ENCODE measurements around the gene MYH16.
"Not testable (repeated sequence)": the region's sequence is repeated elsewhere in the genome, so short reads cannot be mapped to it uniquely, and the experiment has no call there.

Gene MYH16

DNA sequence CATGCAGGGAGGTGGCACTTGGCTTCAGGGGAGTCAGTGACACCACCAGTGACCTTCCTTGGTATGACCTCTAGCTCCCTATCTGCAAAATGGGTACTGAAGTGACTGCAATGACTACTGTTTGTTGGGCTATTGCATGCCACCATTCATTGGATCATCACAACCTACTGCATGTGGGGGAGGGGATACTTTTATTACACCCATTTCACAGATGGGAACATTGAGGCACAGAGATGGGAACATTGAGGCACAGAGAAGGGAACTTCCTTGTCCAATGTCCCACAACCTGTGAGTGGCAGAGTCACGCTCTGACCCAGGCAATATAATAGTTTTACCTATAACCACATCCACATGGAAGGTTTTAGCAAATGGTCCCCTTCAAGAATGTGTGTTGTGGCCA lies 12.2 kb upstream of the MYH16 start:
- no peak for DNase-seq

DNA sequence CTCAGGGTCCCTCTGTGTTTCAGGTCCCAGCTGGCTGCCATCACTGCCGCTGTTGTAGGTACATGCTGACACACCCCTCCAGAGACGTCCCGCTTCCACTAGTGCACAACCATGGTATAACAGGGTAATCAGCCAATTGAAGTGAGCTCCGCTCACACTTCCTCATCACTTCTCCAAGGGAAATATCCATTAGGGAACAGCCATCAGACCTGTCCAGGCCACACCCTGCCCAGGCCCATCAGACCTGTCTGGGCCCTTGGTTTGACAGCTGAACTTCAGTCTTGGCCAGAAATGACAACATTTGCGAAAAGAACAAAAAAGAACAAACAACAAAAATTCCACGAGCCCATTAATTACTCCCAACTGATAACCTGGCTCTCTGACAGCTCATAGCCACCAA lies 11.0 kb upstream of the MYH16 start:
- DNase-seq = no peak

DNA sequence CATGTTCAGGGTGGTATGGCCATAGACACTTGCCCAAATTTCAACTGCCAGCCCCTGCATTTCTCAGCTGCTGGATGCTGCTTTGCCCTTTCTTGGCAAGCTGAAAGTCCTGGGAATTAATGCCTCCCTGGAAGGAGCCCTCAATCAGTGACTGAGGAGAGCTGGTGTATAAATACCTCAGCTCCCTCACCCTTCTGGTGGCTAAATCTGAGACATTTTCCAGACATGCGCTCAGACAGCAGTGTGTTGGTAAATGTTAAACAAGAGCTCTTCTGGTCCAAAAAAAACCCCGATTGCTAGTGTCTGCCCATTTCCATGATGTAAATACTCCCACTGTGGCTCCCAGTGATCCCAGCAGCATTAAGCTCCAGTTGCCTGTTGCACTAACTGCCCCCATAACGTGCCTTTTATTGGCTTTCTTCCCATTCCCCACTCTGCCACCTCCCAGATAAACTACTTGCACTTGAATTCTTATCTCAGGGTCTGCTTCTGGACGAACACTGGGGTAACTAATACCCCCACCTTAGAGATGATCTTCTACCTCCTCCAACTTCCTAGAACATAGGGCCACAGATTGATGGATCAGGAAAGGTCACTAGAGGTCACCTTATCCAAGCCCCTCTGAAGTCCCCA lies 6.7 kb upstream of the MYH16 start:
- no peak for DNase-seq

DNA sequence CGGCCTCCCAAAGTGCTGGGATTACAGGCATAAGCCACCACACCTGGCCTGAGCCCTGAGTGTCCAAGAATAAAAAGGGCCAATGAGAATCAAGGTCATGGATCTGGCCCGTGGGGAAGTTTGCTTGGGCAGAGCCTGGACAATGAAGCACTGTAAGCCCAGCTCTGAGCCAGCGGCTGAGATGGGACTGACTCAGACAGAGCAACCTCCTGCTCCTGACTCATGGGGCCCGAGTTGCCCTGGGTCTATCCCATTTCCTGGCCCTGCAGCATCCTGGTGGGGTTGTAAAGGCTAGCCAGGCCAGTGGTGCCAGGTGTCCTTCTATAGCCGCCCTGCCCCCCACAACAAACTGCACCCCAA lies 5.2 kb upstream of the MYH16 start:
- DNase-seq = no peak

DNA sequence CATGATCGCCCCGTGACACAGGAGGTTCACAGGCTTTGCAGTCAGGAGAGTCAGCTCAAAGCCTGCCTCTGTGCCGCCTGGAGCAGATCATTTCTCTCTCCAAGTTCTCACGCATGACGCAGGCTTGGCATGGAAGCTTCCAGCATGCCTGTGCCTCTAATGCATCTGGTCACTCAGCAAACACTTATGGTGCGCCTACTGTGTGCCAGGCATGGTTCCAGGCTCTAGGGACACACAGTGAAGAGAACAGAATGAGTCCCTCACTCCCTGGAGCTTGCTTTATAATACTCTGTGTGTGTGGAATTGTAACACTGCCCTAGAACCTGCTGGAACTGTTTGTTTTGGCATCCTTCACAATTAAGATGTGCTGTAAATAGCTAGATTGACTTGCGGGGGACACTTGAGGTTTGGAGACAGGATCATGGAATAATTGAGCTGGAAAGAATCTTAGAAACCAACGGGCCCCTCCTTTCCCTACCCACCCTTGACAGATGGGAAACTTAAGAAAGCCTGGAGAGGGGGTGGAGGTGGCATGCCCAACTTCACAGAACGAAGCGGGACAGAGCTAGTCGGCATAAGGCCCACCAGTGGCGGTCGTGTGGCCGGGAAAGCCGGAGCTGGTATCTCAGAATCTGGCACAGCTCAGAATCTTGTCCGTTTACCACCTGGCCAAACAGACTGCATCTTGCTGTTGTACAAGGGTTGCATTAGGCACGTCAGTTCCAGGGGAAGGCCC lies 4.6 kb upstream of the MYH16 start:
- no peak for DNase-seq

DNA sequence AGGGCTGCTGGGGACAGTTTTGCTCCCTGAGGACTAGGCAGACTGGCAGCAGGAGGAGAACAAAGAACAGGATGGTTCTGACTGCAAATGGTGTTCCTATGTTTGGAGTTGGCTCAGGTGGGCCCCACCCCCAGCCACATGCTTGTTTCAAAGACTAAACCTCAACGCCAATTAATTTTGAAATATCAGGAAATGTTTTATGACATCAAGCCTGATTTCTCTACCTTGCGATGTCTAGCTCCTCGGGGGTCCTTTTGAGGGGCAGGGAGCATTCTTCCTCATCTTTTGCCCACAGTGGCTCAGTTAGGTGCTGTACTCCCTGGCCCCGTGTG lies 4.1 kb upstream of the MYH16 start:
- no peak for DNase-seq

DNA sequence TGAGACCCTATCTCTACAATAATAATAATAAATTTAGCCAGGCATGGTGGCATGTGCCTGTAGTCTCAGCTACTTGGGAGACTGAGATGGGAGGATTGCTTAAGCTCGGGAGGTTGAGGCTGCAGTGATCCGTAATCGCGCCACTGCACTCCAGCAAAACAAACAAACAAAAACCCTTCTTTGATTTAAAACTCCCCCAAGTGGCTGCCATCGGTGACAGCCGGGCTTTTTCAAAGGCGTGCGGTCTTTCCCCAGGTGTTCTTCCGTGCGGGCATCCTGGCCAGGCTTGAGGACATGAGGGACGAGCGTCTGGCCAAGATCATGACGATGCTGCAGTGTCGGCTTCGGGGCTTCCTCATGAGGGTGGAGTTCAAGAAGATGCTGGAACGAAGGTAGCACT lies 1.9 kb upstream of the MYH16 start:
- no peak for DNase-seq

DNA sequence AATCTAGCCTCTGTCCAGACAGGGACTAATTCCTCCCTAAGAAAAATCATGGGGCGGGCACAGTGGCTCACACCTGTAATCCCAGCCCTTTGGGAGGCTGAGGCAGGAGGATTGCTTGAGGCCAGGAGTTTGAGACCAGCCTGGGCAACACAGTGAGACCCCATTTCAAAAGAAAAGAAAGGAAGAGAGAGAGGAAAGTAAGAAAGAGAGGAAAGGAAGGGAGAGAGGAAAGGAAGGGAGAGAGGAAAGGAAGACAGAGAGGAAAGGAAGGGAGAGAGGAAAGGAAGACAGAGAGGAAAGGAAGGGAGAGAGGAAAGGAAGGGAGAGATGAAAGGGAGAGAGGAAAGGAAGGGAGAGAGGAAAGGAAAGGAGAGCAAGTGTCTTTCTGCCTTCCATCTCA lies 922 bp downstream of the MYH16 start:
- DNase-seq = not testable (repeated sequence)

DNA sequence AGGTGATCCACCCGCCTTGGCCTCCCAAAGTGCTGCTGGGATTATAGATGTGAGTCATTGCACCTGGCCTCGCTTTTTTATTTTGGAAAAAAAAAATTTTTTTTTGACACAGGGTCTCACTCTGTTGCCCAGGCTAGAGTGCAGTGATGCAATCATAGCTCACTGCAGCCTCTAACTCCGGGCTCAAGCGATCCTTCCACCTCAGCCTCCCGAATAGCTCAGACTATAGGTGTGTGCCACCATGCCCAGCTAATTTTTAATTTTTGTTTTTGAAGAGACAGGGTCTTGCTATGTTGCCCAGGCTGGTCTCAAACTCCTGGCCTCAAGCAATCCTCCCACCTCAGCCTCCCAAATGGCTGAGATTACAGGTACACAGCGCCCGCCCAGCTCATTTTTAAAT lies 2.3 kb downstream of the MYH16 start:
- DNase-seq = not testable (repeated sequence)

DNA sequence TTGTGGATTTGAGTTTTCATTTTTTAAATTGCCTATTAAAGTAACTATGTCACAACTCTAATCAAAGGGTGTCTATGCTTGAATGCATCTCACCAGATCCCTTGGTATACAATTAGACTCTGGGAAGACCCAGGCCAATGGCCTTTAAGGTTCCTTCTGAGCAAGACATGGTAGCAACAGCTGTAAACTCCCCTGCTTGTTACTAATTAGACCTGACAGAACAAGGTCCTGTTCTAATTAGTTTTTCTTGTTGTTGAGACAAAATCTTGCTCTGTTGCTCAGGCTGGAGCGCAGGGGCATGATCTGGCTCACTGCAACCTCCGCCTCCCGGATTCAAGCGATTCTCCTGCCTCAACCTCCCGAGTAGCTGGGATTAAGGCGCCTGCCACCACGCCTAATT lies 2.9 kb downstream of the MYH16 start:
- DNase-seq = no peak

DNA sequence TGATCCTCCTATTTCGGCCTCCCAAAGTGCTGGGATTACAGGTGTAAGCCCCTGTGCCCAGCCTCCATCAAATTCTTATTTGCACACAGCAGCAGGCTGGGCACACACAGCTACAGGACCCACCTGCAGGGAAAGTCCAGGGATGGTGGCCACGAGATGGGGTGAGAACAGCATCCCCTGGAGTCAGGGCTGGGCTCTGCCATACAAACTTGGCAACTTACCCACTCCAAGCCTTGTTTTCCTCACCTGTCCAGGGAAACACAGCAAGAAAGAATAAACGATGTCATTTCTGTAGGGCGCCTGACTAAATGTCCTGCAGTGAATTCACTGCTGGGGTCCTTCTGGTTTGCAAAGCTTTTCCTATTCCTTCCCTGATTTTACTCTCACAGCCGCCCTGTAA lies 5.5 kb downstream of the MYH16 start:
- DNase-seq = no peak

DNA sequence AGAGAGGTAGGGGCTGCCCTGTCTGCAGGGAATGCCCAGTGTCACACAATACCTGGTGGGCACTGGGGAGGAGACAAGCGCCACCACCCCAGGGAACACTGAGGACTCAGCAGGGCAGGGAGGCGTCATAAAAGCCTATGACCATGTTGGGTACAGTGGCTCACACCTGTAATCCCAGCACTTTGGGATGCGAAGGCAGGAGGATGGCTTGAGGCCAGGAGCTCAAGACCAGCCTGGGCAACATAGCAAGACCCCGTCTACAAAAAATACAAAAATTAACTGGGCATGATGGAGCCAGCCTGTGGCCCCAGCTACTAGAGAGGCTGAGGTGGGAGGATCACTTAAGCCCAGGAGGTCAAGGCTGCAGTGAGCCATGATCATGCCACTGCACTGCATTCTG lies 11.5 kb downstream of the MYH16 start:
- DNase-seq = not testable (repeated sequence)

DNA sequence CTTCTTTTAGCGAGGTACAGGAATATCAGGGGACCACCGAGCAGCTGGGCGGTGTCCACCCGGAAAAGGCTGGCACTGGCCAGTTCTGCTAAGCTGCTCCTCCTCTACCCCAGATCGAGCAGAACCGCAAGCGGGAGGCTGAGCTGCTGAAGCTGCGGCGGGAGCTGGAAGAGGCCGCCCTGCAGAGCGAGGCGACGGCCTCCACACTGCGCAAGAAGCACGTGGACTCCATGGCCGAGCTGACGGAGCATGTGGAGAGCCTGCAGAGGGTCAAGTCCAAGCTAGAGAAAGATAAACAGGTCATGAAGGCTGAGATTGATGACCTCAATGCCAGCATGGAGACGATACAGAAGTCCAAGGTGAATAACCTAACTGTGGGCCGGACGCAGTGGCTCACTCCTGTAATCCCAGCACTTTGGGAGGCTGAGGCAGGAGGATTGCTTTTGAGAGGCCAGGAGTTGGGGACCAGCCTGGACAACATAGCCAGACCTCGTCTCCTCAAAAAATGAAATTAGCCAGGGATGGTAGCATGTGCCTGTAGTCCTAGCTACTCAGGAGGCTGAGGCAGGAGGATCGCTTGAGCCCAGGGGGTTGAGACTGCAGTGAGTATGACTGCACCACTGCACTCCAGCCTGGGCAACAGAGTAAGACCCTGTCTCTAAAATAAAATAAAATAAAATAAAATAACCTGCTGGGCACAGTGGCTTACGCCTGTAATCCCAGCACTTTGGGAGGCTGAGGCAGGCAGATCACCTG lies 15.3 kb downstream of the MYH16 start:
- DNase-seq = no peak

DNA sequence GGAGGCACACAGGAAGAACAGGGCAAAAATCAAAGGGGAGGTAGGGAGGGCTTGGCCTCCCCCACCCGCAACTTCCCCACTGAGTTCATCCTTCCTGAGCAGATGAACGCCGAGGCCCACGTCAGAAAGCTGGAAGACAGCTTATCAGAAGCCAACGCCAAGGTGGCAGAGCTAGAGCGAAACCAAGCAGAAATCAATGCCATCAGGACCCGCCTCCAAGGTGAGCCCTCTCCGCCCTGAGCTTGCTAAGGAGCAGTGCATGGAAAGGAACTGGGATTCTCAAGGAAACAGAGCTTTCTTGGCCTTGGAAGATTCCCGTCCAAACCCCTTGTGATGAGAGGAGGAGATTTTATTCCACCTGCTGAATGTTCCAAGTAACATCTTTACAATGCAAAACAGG lies 16.5 kb downstream of the MYH16 start:
- no peak for DNase-seq

DNA sequence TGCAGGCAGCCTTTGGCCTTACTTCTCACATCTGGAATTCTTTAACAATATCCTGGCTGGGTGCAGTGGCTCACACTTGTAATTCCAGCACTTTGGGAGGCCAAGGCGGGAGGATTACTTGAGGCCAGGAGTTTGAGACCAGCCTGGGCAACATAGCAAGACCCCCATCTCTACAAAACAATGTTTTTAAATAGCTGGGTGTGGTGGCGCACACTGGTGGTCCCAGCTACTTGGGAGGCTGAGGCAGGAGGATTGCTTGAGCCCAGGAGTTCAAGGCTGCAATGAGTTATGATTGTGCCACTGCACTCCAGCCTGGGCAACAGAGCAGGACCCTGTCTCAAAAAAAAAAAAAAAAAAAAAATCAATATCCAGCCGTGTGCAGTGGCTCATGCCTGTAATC lies 17.5 kb downstream of the MYH16 start:
- DNase-seq = not testable (repeated sequence)

DNA sequence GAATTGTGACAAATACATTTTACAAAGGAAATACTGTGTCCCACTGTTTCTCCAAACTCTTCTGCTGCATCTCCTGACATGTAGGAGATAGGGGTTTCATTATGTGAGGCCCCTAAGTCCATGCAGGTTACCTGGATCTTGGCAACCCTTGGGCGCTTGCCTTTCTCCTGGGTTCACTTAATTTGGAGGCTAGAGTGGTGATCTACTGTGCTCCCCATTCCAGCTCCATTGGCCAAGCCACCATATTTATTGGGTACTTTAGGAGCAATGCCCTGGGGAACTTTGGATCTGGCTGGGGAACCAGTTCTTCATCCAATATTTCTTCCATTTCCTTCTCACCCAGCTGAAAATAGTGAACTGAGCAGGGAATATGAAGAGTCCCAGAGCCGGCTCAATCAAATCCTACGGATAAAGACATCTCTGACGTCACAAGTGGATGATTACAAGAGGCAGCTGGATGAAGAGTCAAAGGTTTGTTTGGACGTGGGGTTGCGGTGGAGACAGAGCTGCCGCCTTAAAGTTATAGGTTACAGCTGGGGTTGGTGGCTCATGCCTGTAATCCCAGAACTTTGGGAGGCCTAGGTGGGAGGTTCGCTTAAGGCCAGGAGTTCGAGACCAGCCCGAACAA lies 18.5 kb downstream of the MYH16 start:
- no peak for DNase-seq

DNA sequence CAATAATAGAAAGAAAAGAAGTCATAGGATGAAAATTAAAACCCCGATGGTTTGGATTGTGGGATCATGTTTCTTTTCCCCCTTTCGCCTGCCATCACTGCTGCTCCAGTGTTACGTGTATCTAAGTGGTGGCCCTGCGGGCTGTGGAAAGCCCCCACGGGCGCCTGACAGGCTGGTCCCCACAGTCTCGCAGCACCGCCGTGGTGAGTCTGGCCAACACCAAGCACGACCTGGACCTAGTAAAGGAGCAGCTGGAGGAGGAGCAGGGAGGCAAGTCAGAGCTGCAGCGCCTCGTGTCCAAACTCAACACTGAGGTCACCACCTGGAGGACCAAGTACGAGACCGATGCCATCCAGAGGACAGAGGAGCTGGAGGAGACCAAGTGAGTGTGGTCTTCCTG lies 19.5 kb downstream of the MYH16 start:
- DNase-seq = no peak

DNA sequence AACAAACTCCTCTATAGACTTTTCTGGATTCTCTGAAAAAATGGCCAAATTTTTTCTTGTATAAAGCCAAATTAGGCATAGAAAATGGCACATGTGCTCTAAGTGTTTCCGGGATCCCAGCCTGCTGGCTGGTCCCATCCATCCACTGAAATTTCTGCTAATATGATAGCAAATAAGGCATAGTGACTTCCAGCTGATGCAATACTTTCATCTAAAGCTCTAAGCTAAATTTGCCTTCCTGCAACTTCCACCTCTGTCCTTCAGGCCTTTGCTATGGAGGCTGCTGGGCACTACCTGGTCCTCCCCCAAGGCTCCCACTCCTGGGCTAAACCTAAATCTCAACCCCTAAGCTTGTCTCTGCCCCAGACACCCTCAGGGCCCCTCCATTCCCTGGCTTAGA lies 20.5 kb downstream of the MYH16 start:
- DNase-seq = no peak

DNA sequence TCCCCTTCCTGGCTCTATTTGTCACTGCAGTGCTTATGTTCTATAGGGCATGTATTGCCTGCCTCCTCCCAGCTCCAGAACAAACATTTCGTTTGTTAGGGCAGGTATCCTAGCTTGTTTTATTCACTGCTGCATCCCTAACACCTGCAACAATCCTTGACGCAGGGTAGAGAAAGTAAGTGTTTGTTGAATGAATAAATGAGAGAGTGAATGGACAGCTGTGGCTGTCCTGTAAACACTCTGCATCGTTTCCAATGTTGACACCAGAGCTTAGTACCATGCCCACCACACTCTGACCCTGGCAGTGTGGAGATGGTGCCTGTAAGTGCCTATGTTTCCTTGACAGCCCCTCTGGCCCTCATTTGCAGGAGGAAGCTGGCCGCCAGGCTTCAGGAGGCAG lies 21.0 kb downstream of the MYH16 start:
- DNase-seq = no peak

DNA sequence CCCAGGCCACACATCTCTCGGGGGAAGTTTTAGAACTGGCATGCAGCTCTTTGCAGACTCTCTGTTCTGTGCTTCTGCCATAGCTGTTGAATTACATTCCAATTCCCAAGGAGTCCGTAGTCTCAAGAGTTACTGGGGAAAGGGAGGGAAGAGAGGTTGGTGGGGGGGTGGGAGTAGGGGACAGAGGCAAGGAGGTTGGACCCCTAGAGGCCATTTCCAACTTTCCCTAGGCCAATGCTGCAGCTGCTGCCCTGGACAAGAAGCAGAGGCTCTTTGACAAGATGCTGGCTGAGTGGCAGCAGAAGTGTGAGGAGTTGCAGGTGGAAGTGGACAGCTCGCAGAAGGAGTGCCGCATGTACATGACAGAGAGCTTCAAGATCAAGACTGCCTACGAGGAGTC lies 23.8 kb downstream of the MYH16 start:
- DNase-seq = no peak

DNA sequence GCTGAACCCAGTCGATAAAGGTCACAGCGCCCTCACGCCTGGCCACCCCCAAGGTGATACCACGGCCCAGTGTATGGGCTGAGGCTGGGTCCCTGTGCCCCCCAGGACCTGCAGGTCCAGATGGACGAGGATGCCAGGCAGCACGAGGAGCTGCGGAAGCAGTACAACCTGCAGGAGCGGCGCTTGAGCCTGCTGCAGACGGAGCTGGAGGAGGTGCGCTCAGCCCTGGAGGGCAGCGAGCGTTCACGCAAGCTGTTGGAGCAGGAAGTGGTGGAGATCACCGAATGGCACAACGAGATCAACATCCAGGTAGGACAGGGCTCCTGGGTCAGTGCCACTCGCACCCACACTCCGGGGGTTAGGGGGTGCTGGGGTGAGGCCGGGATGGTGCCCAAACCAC lies 28.9 kb downstream of the MYH16 start:
- DNase-seq = no peak

DNA sequence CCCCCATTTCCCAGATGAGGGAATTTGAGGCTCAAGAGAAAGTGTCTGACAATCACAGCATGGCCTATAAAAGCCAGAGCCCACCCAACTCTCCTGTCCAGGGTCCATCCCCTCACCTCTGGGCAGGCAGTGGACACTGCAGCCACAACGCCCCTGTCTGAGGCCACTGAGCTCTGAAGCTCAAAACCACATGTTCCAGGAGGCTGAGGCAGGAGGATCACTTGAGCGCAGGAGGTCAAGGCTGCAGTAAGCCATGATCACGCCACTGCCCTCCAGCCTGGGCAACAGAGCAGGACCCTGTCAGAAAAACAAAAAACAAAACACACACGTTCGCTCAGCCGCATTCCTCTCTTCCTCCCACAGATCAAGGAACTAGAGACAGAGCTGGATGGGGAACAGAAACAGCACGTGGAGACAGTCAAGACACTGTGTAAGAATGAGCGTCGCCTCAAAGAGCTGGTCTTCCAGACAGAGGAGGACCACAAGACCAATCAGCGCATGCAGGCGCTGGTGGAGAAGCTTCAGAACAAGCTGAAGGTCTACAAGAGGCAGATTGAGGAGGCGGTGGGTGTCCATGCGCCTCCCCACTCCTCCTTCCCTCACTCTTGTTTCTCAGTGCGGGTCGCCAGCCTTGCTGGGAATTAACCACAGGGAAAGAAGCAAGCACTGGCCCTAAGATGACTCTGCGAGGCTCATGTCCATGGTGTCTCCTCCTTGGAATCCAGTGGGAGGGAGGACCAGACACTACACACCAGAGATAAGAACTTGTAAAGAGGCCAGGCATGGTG lies 33.0 kb downstream of the MYH16 start:
- DNase-seq = no peak

DNA sequence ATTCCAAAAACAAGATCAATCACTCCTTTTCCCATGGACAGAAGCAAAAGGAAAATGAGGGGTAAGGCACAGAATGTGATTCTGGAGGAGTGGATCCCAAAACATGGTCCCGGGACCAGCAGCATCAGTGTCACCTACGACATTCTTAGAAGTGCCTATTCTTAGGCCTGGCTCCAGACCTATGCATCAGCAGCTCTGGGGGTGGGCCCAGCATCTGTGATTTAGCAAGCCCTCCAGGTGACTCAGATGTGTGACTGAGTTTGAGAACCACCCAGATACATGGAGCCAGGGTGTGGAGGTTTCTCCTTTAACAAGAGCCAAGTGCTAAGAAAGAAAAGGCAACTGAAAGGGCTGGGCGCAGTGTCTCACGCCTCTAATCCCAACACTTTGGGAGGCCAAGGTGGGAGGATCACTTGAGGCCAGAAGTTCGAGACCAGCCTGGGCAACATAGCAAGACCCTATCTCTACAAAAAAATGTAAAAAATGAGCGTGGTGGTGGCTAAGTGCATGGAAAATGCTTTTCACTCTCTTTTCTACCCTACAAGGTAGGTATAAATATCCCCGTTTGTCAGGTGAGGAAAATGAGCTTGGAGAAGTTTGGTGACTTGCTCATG lies 35.9 kb downstream of the MYH16 start:
- DNase-seq = no peak

All from NCI-H2029 treated with DMSO at 0.1 percent for 48 hours (cell line).